ENCODE results near the gene MZF1.

The MZF1 gene

GRCh38 chr19:58569943-58570670 is 3.0 kb downstream of the MZF1 start:
- no peak for DNase-seq (ENCODE audit: low read depth)

DNA sequence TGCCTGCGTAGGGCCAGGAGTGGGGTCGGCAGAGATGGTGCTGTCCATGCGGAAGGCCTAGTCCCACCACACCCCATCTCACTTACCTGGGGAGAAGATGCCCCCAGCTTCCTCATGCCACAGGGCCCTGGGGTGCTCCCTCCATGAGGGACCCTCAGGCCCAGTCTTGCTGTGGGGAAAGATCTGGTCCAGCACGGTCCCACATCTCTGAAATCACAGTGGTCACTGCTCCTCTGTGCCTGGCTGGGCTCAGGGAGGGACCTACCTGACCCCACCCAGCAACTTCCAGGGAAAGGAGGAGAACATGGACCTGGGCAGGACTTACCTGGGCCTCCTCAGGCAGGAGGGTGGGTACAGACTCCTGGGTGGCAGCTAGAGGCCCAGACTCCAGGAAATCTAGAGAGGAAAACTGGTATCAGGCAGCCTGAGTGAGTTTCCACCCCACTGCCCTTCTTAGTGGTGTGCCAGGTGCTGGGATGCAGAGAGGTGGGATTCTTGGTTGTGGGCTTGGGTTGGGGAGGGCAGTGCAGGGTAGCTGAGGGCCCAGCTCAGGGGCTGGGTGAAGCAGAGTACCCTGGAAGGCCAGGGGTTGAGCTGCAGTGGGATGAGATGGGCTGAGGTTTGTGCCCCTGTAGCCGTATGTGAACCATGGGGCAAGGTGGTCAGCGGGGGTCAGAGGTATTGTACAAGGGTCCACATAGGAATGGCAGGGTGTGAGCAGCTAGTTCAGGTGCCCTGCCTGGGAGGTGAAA is 3.8 kb downstream of the MZF1 start:
- DNase-seq (ENCODE audit: low read depth) = no peak

GRCh38 chr19:58568453-58569130 is 4.5 kb downstream of the MZF1 start:
- no peak for DNase-seq (ENCODE audit: low read depth)

DNA sequence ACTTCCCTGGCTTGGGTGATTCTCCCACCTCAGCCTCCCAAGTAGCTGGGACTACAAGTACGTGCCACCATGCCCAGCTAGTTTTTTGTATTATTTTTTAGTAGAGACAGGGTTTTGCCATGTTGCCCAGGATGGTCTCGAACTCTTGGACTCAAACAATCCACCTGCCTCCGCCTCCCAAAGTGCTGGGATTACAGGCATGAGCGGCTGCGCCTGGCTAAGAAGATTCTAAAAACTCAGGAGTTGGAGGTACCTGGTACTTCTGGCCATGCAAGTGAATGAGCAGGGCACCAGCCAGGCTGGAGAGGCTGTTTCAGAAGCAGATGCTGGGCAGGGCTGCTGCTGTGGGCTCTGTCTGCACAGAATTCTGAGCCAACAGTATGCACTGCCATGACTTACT is 6.1 kb downstream of the MZF1 start:
- no peak for DNase-seq (ENCODE audit: low read depth)

DNA sequence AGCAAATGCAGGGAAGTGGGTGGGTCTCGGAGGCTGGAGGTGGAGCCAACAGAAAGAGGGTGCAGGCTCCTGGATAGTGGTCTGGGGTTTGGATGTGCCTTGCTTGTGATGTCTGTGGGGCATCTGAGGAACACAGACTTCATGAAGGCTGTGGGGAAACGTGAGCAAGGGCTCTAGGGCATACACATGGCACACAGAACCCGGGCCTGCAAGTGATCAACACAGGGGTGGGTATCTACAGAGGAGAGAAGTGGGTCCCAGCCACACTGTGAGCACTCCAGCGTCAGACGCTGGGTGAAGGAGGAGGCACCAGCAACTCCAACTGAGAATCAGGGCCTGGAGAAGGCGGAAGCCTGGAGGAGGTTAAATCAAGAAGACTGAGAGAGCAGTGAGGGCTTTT is 9.3 kb downstream of the MZF1 start:
- no peak for DNase-seq (ENCODE audit: low read depth)

- no peak for DNase-seq (ENCODE audit: low read depth)
These were observed 10.0 kb downstream of the MZF1 start for GRCh38 chr19:58563034-58563573.

GRCh38 chr19:58562122-58563033 is 10.8 kb downstream of the MZF1 start:
- DNase-seq (ENCODE audit: low read depth) = no peak

GRCh38 chr19:58561373-58562121 is 11.6 kb downstream of the MZF1 start:
- no peak for DNase-seq (ENCODE audit: low read depth)

- DNase-seq (ENCODE audit: low read depth) = no peak
These were observed 12.2 kb downstream of the MZF1 start for GRCh38 chr19:58560921-58561320.

DNA sequence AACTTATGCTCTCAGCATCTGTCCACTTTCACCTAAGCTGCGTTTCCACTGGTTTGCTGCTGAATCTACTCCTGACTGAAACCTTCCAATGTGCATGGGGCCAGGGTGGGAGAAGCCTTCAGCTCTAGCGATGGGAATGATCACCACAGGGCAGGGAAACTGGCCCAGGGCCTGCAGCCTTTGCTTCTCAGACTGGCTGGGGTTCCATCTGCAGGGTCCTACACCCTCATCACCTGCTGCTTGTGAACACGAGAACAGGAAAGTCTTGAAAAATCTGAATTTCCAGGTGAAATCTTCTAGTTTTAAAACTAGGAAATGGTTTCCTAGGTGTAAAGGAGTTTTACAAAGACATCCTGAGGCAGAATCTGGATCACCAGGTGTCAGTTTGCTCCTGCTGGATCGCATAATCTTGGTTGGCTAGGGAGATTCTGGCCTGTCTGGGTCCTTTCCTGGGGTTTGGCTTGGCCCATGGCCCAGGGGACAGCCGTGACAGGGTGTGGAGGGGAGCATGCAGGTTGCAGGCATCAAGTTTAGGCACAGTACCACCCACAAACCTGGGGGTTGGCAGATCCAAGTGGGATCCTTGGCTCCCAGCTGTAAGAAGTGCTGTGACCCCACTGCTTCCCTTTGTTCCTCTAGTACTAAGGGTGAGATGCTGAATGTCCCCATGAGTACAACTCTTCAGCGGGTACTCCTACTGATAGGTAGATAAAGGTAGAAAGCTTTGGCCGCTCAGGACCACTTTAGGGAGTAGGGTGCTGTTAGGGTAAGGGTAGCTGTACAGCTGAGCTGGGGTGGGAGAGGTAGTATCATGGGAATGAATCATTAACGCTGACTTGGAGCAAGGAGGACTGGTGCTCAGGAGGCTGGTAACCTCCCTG is 12.9 kb downstream of the MZF1 start:
- no peak for DNase-seq (ENCODE audit: low read depth)

DNA sequence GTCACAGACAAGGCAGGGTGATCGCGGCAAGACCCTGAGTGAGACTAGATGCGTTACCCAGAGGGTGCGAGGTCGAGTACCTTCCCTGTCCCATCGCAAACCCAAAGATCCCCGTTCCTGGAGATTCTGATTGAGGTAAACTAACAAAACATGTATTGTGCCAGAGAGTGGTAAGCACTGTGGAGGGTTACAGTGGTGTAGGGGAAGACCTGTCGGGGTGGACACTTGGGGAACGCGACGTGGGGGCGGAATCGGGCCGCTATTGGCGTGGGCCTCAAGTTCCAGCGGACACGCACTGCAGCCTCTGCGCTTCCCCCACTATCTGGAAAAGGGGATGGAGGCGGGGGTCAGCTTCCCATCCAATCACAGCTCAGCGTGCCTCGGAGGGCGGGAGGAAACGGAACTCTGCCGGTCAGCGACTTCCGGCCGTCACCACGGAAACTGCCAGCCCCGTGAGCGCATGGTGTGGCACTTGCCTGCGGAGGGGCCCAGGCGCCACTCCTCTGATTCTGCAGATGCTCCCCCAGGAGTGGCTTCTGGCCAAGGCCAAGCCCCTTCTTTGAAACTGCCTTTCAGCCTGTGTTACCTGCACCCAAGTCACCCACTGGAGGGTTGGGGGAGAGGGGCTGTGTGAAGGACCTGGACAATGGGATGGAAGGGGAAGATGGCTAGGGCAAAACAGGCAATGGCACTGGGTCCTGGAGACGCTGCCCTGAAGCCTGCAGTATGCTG is 13.7 kb downstream of the MZF1 start:
- peak; percentile 75 for DNase-seq (ENCODE audit: low read depth)

GRCh38 chr19:58558623-58559274 is 14.4 kb downstream of the MZF1 start:
- DNase-seq (ENCODE audit: low read depth) = peak; percentile 100

DNA sequence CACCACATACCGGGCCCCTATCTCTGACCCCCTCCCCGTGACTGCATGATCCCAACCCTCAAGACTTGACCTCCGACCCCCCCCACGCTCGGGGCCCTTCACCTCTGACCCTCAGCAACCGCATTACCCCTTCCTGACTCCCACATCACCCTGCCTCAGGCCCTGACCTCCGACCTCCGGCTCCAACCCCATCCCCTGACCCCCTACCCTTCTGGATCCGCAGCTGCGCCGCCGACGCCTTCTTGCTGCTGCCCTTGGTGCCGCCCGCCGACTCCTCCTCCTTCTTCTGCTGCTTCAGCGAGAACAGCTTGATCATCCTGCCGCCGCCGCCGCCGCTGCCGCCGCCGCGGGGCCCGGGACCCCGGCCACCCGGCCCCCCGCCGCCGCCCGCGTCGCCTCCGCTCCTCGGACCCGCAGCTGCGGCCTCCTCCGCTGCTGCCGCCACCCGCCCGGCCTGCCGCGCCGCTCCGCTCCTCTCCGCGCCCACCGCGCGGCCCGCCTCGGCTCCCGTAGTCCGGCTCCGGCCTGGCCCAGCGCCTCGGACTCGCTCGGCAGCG is 15.0 kb downstream of the MZF1 start, which contains the start of gene UBE2M:
TSS of gene UBE2M (minus strand) at position 546 of the 557 bp plus-strand sequence. CDS start at position 316, 230 bp downstream.
- DNase-seq (ENCODE audit: low read depth) = no peak

DNA sequence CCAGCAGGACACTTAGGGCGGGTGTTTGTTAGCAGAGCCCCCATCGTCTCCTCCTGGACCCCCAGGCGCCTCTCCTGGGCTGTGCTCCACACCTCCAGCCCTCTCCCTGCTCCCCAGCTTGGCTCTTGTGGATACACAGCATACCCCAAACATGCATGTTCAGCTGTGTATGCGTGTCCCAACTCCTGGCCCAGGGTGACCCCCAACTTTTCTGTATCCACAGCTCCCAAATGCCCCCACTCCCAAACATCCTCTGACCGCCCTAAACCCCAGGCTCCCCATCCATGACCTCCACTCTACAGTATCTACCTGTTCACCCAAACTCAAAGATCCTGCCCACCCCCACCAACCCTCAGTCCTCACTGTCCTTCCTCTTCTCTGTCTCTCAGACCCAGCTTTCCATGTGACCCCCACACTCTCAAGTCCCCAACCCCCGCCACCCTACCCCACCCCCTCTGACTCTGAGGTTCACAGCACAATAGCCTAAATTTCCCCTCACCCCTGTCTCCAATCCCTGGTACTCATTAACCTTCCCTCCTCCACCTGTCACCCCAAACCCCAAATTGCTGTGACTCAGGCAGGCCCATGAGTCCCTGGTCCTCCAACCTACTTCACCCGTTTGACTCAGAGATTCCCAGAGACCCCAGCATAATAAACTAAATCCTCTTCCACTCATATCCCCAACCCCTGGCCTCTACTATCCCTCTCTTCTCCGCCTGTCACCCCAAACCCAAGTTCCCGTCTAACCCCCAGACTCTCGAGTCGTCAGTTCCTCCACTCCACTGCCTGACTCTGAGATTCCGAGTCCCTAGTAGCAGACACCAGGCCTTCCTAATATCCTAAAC is 15.7 kb downstream of the MZF1 start:
- DNase-seq (ENCODE audit: low read depth) = no peak

GRCh38 chr19:58556622-58557220 is 16.4 kb downstream of the MZF1 start:
- DNase-seq (ENCODE audit: low read depth) = no peak

DNA sequence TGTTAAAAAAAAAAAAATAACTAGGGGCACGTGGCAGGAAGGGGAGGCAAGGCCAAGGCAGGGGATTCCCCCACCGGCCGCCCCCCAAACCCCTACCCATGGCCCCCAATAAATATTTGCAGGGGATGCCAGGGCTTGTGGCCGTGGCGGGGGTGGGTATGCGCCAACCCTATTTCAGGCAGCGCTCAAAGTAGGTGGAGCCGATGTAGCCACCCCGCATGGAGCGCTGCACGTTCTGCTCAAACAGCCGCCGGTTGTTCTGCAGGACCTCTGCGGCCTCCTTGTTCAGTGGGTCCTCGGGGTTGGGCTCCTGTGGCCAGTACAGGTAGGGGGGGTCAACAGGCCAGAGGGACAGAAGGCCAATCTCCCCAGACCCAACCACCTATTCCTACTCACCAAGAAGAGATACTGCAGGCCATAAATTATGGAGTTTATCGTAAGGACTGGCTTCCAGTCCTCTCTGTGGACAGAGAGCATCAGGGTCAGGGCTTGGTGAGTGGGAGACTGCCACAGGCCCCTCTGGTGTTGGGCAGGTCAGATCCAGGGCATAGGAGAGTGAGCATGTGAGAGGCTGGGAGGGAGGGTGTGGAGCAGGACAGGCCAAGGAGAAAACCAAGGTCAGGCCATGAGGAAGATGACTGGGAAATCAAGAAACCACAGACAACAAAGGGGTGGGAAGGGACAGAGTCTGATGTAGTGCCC is 17.1 kb downstream of the MZF1 start:
- no peak for DNase-seq (ENCODE audit: low read depth)

Measured in stimulated activated CD8-positive, alpha-beta memory T cell treated with anti-CD3 and anti-CD28 coated beads, Interleukin-4, amount 100 ng/mL, for 24 hours (primary cell).